HepG2 (cell line): ENCODE measurements around the gene RPL5.
"Not testable (repeated sequence)": the region's sequence is repeated elsewhere in the genome, so short reads cannot be mapped to it uniquely, and the experiment has no call there.

Source experiments
- CEBPB ChIP-seq: IDR thresholded peaks from 2 replicates; pipeline ENCODE4 v1.6.1; 2011; ENCODE audit warnings: low read depth, low read length, improper control_type of control experiment, borderline replicate concordance
- EZH2 ChIP-seq: conservative IDR thresholded peaks from 2 replicates; pipeline ENCODE4 v1.6.1; 2012; ENCODE audit warnings: mild to moderate bottlenecking, low read depth, low read length, moderate library complexity
- GATA4 ChIP-seq: sonication (generic); IDR thresholded peaks from 2 replicates; pipeline ENCODE4 v1.6.1; 2016; ENCODE audit warnings: antibody characterized with exemption, low read depth, borderline replicate concordance
- GFI1 ChIP-seq: sonication (generic); formaldehyde crosslinking; IDR thresholded peaks from 2 replicates; pipeline ENCODE4 v1.5.0; 2020; ENCODE audit warnings: missing genetic modification reagents, mild to moderate bottlenecking, borderline replicate concordance
- HDAC2 ChIP-seq: sonication (generic); formaldehyde crosslinking; IDR thresholded peaks from 2 replicates; pipeline ENCODE4 v1.4.0; 2020; ENCODE audit warnings: missing genetic modification reagents
- MAFF ChIP-seq: IDR thresholded peaks from 2 replicates; pipeline ENCODE4 v1.6.1; 2011; ENCODE audit warnings: low read depth, low read length, improper control_type of control experiment
- POLR2AphosphoS5 ChIP-seq: IDR thresholded peaks from 2 replicates; pipeline ENCODE4 v1.6.1; 2012; ENCODE audit warnings: low read depth, low read length
- RAD51 ChIP-seq: fragments of 450-650 bp; IDR thresholded peaks from 2 replicates; pipeline ENCODE4 v1.6.1; 2016; ENCODE audit warnings: borderline replicate concordance
- RFX5 ChIP-seq: IDR thresholded peaks from 2 replicates; pipeline ENCODE4 v1.6.1; 2011; ENCODE audit warnings: low read depth, low read length, improper control_type of control experiment
- TF ChIP-seq, protein P1 (sequence below): sonication (generic); formaldehyde crosslinking; IDR thresholded peaks from 2 replicates; pipeline ENCODE4 v1.5.0; 2020; ENCODE audit warnings: mild to moderate bottlenecking, missing genetic modification reagents, moderate library complexity
- TF ChIP-seq, protein P2 (sequence below): IDR thresholded peaks from 2 replicates; pipeline ENCODE4 v1.6.1; 2012; ENCODE audit warnings: inconsistent platforms

DNA sequence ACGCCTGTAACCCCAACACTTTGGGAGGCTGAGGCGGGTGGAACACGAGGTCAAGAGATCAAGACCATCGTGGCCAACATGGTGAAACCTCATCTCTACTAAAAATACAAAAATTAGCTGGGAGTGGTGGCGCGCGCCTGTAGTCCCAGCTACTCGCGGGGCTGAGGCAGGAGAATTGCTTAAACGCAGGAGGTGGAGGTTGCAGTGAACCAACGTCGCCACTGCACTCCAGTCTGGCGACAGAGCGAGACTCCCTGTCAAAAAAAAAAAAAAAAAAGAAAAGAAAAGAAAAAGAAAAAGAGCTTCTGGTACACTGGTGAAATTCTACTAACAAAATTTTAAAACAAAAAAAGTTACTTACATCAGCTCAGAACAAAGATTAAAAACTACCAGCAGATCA, 48.3 kb upstream of the RPL5 start:
- TF ChIP-seq GFI1 (CRISPR knock-in tag); CEBPB; EZH2; MAFF; RAD51; HDAC2; POLR2AphosphoS5; GATA4; RFX5: not testable (repeated sequence)
- TF ChIP-seq, protein P1, sequence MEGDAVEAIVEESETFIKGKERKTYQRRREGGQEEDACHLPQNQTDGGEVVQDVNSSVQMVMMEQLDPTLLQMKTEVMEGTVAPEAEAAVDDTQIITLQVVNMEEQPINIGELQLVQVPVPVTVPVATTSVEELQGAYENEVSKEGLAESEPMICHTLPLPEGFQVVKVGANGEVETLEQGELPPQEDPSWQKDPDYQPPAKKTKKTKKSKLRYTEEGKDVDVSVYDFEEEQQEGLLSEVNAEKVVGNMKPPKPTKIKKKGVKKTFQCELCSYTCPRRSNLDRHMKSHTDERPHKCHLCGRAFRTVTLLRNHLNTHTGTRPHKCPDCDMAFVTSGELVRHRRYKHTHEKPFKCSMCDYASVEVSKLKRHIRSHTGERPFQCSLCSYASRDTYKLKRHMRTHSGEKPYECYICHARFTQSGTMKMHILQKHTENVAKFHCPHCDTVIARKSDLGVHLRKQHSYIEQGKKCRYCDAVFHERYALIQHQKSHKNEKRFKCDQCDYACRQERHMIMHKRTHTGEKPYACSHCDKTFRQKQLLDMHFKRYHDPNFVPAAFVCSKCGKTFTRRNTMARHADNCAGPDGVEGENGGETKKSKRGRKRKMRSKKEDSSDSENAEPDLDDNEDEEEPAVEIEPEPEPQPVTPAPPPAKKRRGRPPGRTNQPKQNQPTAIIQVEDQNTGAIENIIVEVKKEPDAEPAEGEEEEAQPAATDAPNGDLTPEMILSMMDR, result not testable (repeated sequence)
- TF ChIP-seq, protein P2, sequence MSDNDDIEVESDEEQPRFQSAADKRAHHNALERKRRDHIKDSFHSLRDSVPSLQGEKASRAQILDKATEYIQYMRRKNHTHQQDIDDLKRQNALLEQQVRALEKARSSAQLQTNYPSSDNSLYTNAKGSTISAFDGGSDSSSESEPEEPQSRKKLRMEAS, result not testable (repeated sequence)
